HepG2 (cell line): ENCODE results near the gene SECTM1. TPM values are rescaled to one million over a fixed set of nuclear protein-coding genes. Genes with fewer than 3 reads are reported as not detected.

Source experiments
- ATAC-seq: fragments of 200-7000 bp; cut with Tn5 transposase; 3 replicates; pipeline ENCODE4 v1.9.1; 2020; ENCODE audit warnings: mild to moderate bottlenecking, moderate library complexity
- BruUV-seq: library from RNA; stranded (reverse); fragments of 400-500 nt; replicated peaks from 2 replicates; lab custom pipeline; 2021; lab: Mats Ljungman, UMichigan
- CTCF ChIA-PET: fragments of 300-600 bp; formaldehyde crosslinking; extraction: SDS; loops from one replicate; lab custom pipeline; 2021; ENCODE audit warnings: low total read pairs, inconsistent platforms, low intra/inter-chr PET ratio; lab: Yijun Ruan, JAX
- POLR2A ChIA-PET: fragments of 350-600 bp; sonication (Branson Sonifier 250); formaldehyde crosslinking; loops from one replicate; lab custom pipeline; 2020; ENCODE audit warnings: antibody characterized with exemption, inconsistent platforms; lab: Yijun Ruan, JAX
- DNase-seq: peaks from one replicate; pipeline ENCODE4 v3.0.0-alpha.2; 2015; ENCODE audit warnings: low spot score
- FAIRE-seq: peaks from 3 replicates; lab custom pipeline; 2011; peaks lifted over from hg19 to GRCh38; lab: Jason Lieb, UNC
- H2AFZ ChIP-seq: one replicate; pipeline ENCODE4 v1.6.1; 2011; ENCODE audit warnings: low read length, inconsistent platforms
- H3K27ac ChIP-seq: fragments of 300-600 bp; 3 replicates; pipeline ENCODE4 v1.8.0; 2011; ENCODE audit warnings: mixed run types, mild to moderate bottlenecking, mixed read lengths, low read length, inconsistent platforms; ENCODE audit not compliant: insufficient read depth; ENCODE audit errors: extremely low read length
- H3K27me3 ChIP-seq, 2 experiments: fragments of 200-600 bp in 1 of 2; 2 replicates in 1 of 2; 3 replicates in 1 of 2; pipeline versions ENCODE4 v1.6.0 to v1.8.0; 2011; ENCODE audit warnings: low read length in 2 of 2, mild to moderate bottlenecking in 2 of 2, moderate library complexity in 2 of 2, inconsistent platforms in 1 of 2; ENCODE audit not compliant: insufficient read depth in 2 of 2, control insufficient read depth in 1 of 2
- H3K36me3 ChIP-seq, 2 experiments: fragments of 200-600 bp in 1 of 2; replicated peaks in 1 of 2; 2 replicates in 1 of 2; 3 replicates in 1 of 2; pipeline versions ENCODE4 v1.5.1 to v1.8.0; 2011; ENCODE audit warnings: low read length in 2 of 2, inconsistent platforms in 1 of 2; ENCODE audit not compliant: insufficient read depth in 2 of 2, control insufficient read depth in 1 of 2
- H3K4me1 ChIP-seq: 2 replicates; pipeline ENCODE4 v1.5.1; 2012; ENCODE audit warnings: low read length, inconsistent platforms; ENCODE audit not compliant: insufficient read depth
- H3K4me2 ChIP-seq: 2 replicates; pipeline ENCODE4 v1.6.0; 2011; ENCODE audit warnings: low read depth, low read length, inconsistent platforms
- H3K4me3 ChIP-seq, 3 experiments: fragments of 200-600 bp in 1 of 3; sonication (generic), shearing (Covaris generic) in 1 of 3; replicated peaks in 1 of 3; 2 replicates each; pipeline ENCODE4 v1.5.1; 2011 to 2016; ENCODE audit warnings: low read length in 3 of 3, inconsistent platforms in 2 of 3, low read depth in 2 of 3, mild to moderate bottlenecking in 2 of 3, control low read depth in 1 of 3, mixed read lengths in 1 of 3; ENCODE audit not compliant: insufficient read depth in 1 of 3
- H3K79me2 ChIP-seq: one replicate; pipeline ENCODE4 v1.6.1; 2011; ENCODE audit warnings: low read length, inconsistent platforms; ENCODE audit not compliant: insufficient read depth
- H3K9ac ChIP-seq: 2 replicates; pipeline ENCODE4 v1.6.0; 2011; ENCODE audit warnings: mild to moderate bottlenecking, low read depth, low read length, inconsistent platforms; ENCODE audit not compliant: insufficient read depth
- H3K9me3 ChIP-seq: 2 replicates; pipeline ENCODE4 v1.5.1; 2012; ENCODE audit warnings: mild to moderate bottlenecking, low read length
- H4K20me1 ChIP-seq: 2 replicates; pipeline ENCODE4 v1.6.0; 2011; ENCODE audit warnings: inconsistent platforms, mild to moderate bottlenecking, low read length, moderate library complexity; ENCODE audit not compliant: insufficient read depth
- CREB1 ChIP-seq, 2 experiments: fragments of 450-650 bp in 1 of 2; IDR thresholded peaks; 2 replicates each; pipeline ENCODE4 v1.6.1; 2016 to 2017; ENCODE audit warnings: control low read depth in 1 of 2, mild to moderate bottlenecking in 1 of 2, missing compliant biosample characterization in 1 of 2, missing genetic modification characterization in 1 of 2
- FOXK2 ChIP-seq: fragments of 450-650 bp; IDR thresholded peaks from 2 replicates; pipeline ENCODE4 v1.6.1; 2016
- HDAC1 ChIP-seq: sonication (generic); formaldehyde crosslinking; IDR thresholded peaks from 2 replicates; pipeline ENCODE4 v1.5.1; 2020; ENCODE audit warnings: mild to moderate bottlenecking, missing genetic modification reagents
- HNRNPL ChIP-seq: fragments of 200-400 bp; formaldehyde crosslinking; IDR thresholded peaks from 2 replicates; pipeline ENCODE4 v1.6.1; 2017; ENCODE audit warnings: mild to moderate bottlenecking, low read depth, low read length
- KDM5B ChIP-seq: sonication (generic); formaldehyde crosslinking; IDR thresholded peaks from 2 replicates; pipeline ENCODE4 v1.4.0; 2020; ENCODE audit warnings: missing genetic modification reagents, mild to moderate bottlenecking, borderline replicate concordance
- PTBP1 ChIP-seq: fragments of 200-400 bp; formaldehyde crosslinking; IDR thresholded peaks from 2 replicates; pipeline ENCODE4 v1.6.1; 2018; ENCODE audit warnings: low read length, low read depth; ENCODE audit not compliant: poor library complexity, severe bottlenecking
- THAP9 ChIP-seq: sonication (generic); formaldehyde crosslinking; IDR thresholded peaks from 2 replicates; pipeline ENCODE4; 2020; ENCODE audit warnings: missing genetic modification reagents, mild to moderate bottlenecking, borderline replicate concordance
- ZBTB21 ChIP-seq: sonication (generic); formaldehyde crosslinking; IDR thresholded peaks from 2 replicates; pipeline ENCODE4 v1.4.0; 2020; ENCODE audit warnings: missing genetic modification reagents
- ZFX ChIP-seq: sonication (generic); formaldehyde crosslinking; IDR thresholded peaks from 2 replicates; pipeline ENCODE4 v1.4.0; 2020; ENCODE audit warnings: mild to moderate bottlenecking, low read depth, missing genetic modification reagents, moderate library complexity
- ZNF274 ChIP-seq: sonication (generic); formaldehyde crosslinking; IDR thresholded peaks from 2 replicates; pipeline ENCODE4 v1.5.1; 2020; ENCODE audit warnings: mild to moderate bottlenecking, missing genetic modification reagents
- ZNF33A ChIP-seq: sonication (generic); formaldehyde crosslinking; IDR thresholded peaks from 2 replicates; pipeline ENCODE4 v1.5.1; 2020; ENCODE audit warnings: missing genetic modification reagents, mild to moderate bottlenecking, moderate library complexity, borderline replicate concordance
- ZNF383 ChIP-seq: sonication (generic); formaldehyde crosslinking; IDR thresholded peaks from 2 replicates; pipeline ENCODE4 v1.4.0; 2020; ENCODE audit warnings: missing genetic modification reagents, mild to moderate bottlenecking, borderline replicate concordance
- ZNF687 ChIP-seq: sonication (generic); formaldehyde crosslinking; IDR thresholded peaks from 2 replicates; pipeline ENCODE4 v1.5.1; 2020; ENCODE audit warnings: mild to moderate bottlenecking, missing genetic modification reagents, moderate library complexity
- ZNF747 ChIP-seq: sonication (generic); formaldehyde crosslinking; IDR thresholded peaks from 2 replicates; pipeline ENCODE4 v1.8.1; 2023; ENCODE audit warnings: missing genetic modification reagents, mild to moderate bottlenecking, borderline replicate concordance
- ZNF777 ChIP-seq: sonication (generic); formaldehyde crosslinking; IDR thresholded peaks from 2 replicates; pipeline ENCODE4 v1.4.0; 2020; ENCODE audit warnings: missing genetic modification reagents
- WGBS: methylation state at CpG from one replicate; pipeline ENCODE4 v1.1.6; 2017; ENCODE audit warnings: low lambda C conversion rate; 5-methylcytosine and 5-hydroxymethylcytosine counted together
- in situ Hi-C: cut with HindIII; loops from 2 replicates; pipeline ENCODE4 v1.10.0; 2017; ENCODE audit warnings: low pct_unique_long_range_greater_than_20kb; ENCODE audit not compliant: extremely low pct_ligation_motif_present
- intact Hi-C: fragments of 100-400 bp; cut with micrococcal nuclease; formaldehyde crosslinking; loops from one replicate; pipeline ENCODE4 v1.10.0; 2022; ENCODE audit not compliant: unreplicated experiment
- polyA plus RNA-seq, 8 experiments: library from polyadenylated mRNA; depleted of rRNA in 3 of 8; stranded (reverse) in 7 of 8; unstranded in 1 of 8; fragments of >200 nt; fragmentation: Illumina TruSeq in 4 of 8; extraction: Trizol in 4 of 8; gene quantifications; 2 replicates each; pipeline versions ENCODE4 v1.2.1 to v1.2.3, GENCODE V29; 2011 to 2016; ENCODE audit warnings: low read depth in 4 of 8, missing spikeins in 1 of 8, mixed read lengths in 1 of 8; ENCODE audit not compliant: insufficient read depth in 1 of 8
- total RNA-seq, 5 experiments: library from RNA; depleted of rRNA; stranded (reverse); fragments of >200 nt; fragmentation: Illumina TruSeq; extraction: Trizol; gene quantifications; 2 replicates each; pipeline ENCODE4 v1.2.3, GENCODE V29; 2016; ENCODE audit warnings: low read depth in 1 of 5

The SECTM1 gene
- total and polyA plus RNA-seq, 2 of the 13 experiments (the other 11 are each of a cell fraction or from before 2014, with no cell fraction given): 3.5 to 5.3 TPM

- ChIA-PET POLR2A (interaction anchor here (0.9 to 20.8 kb wide), 4 partner anchors 11 to 32 kb away, joined by 3 to 270 read pairs (median 4); no protein-coding TSS in a partner anchor), CTCF (no interaction called here)
- 69% methylated on average over 28 of the region's 32 CpGs for WGBS
- in situ Hi-C loops (no loop called here), intact Hi-C loops (loop anchor here (10.0 kb wide), 1 partner anchor 182 kb away; the partner anchor contains the start of gene FOXK2)
- Histone ChIP-seq H3K79me2 (peaks cover 4% of the 10 kb centered on the region), H3K36me3 (no peaks in the 10 kb centered on the region), H4K20me1 (no peaks in the 10 kb centered on the region), H2AFZ (no peak overlapping the region), H3K27ac (peak overlapping the region; percentile 9), H3K4me1 (peaks cover 90% of the 10 kb centered on the region), H3K27me3 (no peaks in the 10 kb centered on the region), H3K9ac (peak overlapping the region; percentile 45), H3K4me2 (peak overlapping the region; percentile 48), H3K4me3 (peak overlapping the region in 2 of 3 experiments; percentile 31 to 35; a peak in 4 of 6 replicates), H3K9me3 (no peaks in the 10 kb centered on the region)
- BruUV-seq: no TSS peak
- DNase-seq: no peak
- peak; percentile 15 for ATAC-seq
- FAIRE-seq: peak; percentile 34
- TF ChIP-seq ZNF687 (peak; percentile 83), PTBP1 (no peak), HDAC1 (peak; percentile 37; the same call in 1 of the 2 replicates), ZNF274 (CRISPR knock-in tag) (no peak), FOXK2 (no peak), CREB1 (IDR thresholded peaks at IDR 0.05) (no peak), CREB1 (CRISPR knock-in tag; IDR thresholded peaks at IDR 0.05) (no peak), THAP9 (no peak), ZNF747 (no peak), ZFX (CRISPR knock-in tag) (0 out of 2 replicates have a peak, but pooled peaks have one; percentile 44), KDM5B (CRISPR knock-in tag) (peak; percentile 54; the same call in 1 of the 2 replicates), ZBTB21 (CRISPR knock-in tag) (no peak), ZNF383 (CRISPR knock-in tag) (no peak), ZNF33A (no peak), ZNF777 (no peak), HNRNPL (no peak)
These were observed 792 bp downstream of the SECTM1 start for GRCh38 chr17:82332669-82333278.
